GM19240 (cell line): ENCODE data around the gene HCN2.

Source experiments
- DNase-seq: peaks from one replicate; pipeline ENCODE4 v3.0.0; 2011; ENCODE audit warnings: low spot score; ENCODE audit not compliant: insufficient read length

The HCN2 gene

DNA sequence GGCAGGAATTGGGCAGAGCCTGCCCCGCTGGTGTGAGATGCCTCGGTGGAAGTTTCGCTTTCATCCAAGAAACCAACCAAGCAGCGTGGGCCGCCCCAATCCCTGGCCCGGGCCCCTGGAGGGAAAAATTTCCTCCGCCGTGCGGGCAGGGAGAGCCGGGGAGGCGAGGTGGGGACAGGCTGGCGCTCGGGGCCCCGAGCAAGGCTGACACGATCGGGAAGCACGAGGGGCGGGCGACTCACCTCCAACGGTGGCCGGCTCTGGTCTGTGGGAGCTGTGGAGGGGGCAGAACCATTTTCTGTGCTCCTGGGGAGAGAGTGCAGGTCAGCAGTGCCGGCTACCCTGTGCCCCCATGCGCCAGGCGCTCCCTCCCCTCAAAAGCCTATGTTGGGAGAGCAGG lies 62.3 kb downstream of the HCN2 start:
- DNase-seq = no peak

DNA sequence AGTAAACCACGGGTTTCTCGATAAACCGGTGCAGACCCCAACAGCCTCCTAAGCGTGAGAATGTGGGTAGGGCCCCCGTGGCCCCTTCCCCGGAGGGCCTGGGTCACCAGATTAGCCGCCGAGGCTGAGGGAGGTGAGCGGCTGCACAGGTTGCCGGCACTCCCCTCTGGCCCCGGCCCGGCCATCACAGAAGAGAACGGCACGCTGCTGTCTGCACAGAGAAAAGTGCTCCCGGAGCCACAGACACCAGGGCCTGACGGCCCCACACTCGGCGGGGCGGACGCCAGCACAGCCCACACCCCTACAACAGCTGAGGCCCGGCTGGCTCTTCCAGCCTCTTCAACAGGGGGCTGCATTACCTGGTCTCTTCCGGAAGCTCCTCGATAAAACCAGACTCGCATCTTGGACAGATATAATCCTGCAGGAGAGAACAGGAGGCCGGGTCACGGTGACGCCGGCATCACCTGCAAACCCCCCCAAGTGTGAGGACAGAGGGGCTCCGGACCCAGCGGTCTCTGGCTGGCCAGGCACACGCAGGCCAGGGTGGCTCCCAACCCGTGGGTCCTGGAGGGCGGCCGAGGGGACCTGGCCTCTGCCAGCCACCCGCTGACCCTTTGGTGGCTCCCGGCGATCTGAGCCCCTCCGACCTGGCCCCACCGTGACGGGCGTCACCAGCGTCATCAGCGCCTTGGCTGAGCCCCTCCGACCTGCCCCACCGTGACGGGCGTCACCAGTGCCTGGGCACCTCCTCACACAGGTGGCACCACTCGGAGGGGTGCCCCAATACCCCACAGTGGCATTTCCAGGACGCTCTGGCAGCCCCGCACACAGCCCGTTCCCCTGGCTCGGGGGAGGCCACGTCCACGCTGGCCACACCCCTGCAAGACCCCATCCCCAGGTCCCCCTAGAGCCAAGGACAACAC lies 63.0 kb downstream of the HCN2 start:
- no peak for DNase-seq

DNA sequence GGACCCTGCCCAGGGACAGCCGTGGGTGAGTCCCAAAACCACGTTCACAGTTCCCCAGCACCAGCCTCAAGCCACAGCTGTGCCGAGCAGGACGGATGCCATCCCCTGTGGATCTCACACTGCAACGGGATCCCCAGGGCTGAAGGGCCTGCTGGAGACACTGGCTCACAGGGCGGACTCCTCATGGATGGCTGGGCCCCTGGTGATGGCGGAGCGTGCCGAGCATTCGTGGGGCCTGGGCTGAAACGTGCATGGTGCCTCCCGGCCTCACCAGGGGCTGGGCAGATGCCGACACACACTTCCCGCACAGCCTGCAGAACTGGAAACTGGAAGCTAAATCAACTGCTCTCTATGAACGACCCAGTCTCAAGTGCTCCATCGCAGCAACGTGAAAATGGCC lies 63.7 kb downstream of the HCN2 start:
- DNase-seq = no peak

DNA sequence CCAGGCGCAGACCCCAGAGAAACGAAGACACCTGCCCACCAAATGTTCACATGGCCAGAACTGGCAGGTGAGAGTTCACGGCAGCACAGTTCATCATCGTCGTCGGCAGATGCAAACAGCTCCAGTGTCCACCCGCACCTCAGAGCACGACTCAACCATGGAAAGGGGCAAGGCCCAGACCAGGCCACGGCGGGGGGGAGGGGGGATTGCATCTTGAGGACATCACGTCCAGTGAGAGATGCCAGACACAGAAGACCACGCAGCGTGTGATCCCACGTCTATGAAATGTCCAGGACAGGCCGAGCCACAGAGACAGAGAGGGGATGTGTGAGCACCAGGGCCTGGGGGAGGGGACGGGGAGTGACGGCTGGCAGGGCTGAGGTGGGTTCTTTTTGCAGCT lies 66.0 kb downstream of the HCN2 start:
- no peak for DNase-seq

DNA sequence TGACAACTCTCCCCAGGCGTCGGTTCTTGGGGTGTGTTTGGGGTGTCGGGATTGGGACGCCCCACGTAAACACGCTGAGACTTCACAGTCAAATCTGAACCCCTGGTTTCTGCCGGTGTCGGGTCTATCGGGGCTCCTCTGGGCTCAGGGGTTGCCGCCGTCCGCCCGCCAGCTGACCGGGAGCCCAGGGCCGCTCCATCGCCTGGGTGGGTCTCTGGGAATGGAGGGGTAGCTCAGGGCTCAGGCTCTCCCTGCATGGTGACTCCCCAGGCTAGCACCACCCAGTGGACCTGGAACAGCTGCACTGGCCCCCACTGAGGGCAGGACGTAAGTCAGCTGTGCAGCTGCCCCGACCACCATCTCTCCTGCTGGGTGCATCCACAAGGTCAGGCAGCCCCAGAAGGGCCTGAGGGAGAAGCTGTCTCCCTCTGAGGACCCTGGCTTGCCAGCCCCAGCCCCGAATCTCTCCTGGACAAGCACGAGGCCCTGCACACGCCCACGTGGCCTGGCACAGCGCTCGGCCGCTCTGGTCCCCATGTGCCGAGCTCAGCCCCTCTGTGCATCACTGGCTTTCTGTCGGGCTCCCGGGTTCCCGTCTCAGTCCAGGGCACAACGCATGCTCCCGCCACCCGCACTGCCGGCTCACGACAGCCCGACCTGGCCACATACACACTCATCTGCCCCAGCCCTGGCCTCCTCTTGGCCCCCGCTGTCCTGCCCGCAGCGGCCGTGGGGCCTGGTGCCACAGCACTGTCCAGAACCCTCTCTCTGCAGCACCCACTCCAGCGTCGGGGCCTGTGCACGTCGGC lies 67.3 kb downstream of the HCN2 start:
- DNase-seq = no peak

DNA sequence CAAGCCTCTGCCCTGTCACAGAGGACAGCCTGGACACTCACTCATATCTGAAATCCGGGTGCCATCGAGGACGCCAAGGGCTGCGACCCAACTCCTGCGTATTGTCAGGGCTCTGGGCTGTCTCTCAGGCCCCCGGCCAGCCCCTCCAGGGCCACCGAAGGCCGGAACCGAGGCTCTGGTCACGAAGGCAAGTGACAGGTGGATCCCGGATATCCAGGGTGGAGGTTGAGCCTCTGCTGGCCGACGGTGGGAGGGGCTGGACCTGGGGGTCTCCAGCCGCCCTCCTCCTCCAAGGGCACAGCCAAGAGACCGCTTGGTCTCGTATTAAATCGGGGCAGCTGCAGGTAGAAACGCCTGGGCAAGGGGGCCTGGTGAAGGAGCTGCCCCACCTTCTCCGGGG lies 67.9 kb downstream of the HCN2 start:
- DNase-seq = no peak

DNA sequence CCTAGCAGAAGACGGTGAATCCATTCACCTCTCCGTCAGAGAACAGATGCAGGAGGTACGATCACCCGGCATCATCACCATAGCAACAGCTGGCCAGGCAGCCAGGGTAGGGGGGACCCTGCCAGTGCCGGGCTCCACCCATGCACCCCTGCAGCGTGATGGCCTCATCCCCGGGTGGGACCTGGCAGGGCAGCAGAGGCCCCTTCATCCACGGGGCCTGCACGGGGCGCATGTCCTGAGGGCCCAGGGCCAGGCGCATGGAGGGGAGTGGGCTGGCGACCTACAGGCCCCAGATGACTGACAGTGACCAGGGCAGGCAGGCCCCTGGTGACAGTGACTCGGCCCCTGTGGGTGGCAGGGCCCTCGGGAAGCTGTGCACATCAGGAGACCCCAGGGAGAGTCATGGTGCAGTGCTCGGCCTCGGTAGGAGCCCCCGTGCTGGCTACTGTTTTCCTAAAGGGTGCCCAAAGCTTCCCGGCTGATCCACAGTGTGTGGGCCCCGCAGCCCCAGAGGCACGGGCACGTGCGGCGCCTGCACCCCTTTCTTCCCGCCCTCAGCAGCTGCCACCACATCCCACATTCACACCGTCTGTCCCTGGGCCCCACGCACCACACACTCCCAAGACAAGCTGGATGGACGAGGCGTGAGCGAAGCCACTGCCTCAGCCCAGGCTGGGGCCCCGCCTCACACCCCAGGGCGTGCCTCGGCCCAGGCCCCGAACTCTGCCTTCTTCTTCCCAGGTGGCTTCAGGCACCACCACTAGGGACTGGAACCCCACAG lies 68.6 kb downstream of the HCN2 start:
- no peak for DNase-seq

DNA sequence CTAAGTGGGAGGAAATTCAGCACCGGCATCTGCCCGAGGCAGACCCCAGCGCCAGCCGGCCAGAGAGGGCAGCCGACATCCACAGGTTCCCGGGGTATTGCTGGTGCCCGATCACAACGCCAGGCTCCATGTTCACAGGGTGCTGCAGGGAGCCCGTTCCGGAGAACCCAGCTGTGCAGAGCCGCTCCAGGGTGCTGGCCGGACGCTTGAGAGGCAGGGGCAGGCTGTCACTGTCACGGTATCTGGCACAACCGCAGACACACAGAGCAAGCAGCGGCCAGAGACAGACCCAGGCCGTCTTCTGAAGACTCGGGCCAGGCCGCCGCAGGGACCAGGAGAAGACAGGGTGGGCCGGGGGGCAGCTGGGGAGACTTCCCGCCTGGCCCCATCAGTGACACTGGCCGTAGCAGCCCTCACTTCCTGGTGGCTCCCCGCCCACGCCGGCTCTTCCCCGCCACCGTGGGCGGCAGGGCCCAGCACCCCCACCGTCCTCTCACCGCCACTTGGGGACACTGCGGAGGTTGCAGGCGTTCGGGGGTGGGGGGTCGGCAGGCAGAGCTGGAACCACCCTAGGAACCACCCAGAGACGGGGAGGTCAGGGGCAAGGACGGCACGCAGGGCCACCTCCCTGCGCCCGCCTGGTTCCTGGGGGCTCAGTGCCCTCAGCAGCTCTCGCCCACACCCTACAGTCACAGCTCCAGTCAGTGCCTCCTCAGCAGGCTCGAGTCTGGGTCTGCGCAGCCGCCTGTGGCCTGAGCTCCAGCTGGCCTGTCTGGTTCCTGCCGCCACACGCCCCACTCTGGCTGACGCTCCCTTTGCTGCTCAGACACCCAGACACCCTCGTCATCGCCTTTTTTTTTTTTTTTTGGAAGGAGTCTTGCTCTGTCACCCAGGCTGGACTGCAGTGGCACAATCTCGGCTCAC lies 69.5 kb downstream of the HCN2 start:
- no peak for DNase-seq

DNA sequence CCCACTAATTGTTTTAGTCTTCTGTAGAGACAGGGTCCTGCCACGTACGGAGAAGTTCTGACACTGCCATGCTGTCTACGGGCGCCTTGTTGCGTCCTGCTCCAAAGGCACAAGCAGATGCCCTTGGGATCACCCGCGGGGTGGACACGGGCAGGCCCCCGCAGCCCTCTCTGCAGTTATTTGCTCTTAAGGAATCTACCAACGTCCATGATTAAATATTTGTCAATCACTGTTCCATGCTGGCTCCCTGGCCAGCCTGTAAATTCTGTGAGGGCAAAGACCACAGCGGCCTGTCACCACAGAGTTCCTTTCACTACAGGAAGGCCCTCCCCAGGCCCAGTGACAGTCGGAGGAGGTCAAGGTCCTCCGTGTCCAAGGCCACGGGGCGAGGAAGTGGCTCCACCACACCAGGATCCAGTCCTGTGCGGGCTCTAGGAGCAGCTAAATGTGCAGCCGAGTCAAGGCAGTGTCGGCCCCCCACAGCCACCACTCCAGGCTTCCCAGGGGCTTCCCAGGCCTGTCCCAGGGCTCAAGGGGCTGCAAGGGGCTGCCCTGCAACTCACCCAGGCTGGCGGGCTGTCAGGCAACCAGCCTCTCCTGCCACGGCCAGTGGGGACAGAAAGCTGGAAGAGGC lies 71.2 kb downstream of the HCN2 start:
- no peak for DNase-seq

DNA sequence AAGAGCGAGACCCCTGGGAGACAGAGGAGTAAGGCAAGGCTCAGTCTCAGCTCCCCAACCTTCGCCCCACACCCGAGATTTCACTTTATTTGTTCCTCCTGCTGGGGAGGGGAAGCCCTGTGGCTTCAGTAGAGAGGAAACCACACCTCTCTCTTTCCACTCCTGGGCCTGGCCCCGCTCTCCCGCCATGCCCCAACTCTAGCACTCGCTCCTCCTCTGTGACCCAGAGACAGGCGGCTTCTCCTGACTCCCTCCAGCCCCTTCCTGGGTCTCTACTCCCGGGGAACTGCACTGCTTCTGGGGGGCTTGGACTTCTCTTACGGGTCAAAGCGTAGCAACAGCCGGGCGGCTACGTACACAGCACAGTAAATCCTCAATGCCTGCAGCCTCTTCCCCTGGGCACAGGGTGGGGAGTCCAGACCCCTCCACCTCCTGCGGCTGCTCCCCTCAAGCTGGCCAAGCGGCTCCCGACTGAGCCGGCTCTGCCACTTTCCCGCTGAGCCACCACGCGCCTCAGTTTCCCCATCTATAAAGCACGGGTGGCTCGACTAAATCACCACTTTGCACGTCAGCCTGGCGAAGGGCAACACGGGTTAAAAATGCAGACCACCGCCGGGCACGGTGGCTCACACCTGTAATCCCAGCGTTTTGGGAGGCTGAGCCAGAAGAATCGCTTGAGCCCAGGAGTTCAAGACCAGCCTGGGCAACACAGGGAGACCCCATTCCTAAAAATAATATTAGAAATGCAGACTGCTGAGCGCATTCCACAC lies 71.9 kb downstream of the HCN2 start:
- DNase-seq = peak; percentile 94

DNA sequence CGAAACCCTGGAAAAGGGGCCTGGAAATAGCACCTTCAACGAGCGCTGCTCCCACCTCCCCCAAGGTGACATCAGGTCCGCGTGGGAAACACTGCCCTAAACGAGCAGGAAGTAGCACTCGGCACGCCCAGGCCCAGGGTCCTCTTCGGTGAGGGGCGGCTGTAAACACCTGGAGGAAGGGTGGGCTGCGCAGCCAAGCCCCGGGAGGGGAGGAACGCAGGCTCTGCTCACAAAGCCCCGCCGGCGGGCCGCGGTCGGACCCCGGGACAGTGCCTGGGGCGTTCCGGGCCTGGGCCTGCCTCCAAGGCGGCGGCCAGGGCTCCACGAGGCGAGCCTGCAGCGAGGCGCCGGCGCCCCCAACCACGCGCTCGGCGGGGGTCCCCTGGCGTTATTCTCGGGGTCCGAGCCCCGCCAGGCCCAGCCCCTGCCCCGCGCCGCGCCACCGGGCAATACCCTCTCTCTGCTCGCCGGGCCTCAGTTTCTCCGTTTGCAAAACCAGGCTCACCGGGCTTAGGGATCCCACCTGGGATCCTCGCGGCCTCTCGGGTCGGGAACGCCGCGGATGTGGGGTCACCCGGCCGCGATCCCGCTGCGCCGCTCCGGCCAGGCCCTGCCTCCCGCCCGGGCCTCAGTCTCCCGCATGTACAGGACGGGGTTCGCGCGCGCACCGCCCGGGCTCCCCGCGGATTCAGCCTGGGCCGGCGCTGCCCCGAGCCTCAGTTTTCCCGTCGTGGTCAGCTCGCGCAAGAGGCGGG lies 72.7 kb downstream of the HCN2 start:
- peak; percentile 81 for DNase-seq

DNA sequence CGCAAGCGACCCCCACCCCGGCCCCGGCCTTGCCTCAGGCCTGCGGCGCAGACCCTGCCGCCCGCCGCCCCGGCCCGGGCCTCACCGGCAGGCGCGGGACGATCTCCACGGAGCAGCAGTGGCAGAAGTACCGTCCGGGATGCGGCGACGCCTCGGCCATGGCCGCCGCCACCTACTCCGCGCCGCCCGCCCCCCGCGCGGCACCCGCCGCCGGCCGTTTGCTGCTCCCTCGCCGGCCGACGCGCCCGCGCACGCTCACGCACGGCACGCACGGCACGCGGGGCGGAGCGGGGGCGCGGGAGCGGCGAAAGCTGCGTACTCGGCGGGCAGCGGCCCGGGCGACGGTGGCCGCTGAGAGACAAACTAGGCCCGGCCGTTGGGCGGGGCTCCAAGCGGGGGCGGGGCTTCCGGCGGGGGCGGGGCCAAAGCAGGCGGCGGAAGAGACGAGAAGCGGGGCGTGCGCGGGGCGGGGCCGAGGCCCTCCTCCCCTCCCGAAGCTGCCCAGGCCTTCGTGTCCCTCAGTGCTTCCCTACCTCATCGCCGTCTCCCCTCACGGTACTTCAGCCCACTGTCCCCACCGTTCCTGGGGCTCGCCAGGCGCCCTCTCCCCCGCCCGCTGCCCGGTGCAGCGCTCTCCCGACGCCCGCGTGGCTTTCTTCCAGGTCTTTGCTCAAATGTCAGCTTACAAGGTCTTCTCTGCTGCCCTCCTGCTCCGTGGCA lies 73.4 kb downstream of the HCN2 start, which contains the start of gene RNF126:
Gene RNF126, minus strand, starts transcription at position 253 of the 720 bp plus-strand sequence. Its CDS starts 93 bp downstream, at position 160.
- DNase-seq = peak; percentile 91

DNA sequence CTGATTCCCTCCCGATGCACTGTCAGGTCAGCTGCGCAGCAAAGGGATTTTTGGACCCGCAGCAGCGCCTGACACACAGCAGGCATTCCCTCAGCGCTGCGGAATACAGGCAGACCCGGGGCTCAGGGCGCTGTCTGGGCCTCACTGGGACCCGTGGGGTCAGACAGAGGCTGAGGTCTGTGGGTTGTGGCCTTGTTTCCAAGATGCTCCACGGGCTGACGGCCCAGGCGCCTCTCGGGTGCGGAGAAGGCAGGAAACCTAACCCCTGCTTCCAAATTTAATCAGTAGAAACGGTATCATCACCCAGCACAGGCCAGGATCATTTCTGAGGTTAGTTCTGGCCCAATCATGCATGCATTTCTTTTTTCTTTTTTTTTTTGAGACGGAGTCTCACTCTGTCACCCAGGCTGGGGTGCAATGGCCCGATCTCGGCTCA lies 74.0 kb downstream of the HCN2 start:
- DNase-seq = no peak

DNA sequence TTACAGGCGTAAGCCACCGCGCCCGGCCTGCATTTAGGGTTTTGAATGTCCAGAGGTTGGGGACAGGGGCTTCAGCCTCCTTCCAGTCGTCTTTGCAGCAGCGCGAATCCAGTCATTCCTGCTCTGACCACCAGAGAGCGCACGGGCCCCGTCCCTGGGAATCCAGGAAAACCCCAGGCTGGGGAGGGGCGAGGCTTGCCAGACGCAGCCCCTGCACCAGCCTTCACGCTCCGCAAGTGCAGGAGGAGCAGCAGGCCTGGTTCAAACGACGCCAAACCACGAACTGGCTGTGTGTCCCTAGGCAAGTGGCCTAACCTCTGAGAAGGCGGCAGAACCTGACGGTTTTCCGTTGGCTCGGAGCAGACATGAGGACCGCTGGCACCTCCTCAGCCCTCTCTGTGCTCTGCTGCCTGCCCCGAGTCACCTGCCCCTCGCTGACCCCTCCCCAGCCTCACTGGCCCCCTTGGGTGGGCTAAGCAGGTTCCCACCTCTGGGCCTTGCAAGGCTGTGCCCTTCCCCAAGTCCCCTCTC lies 75.3 kb downstream of the HCN2 start:
- peak; percentile 88 for DNase-seq
